ENCODE results near the gene FIG4.
"Not testable (repeated sequence)": the region's sequence is repeated elsewhere in the genome, so short reads cannot be mapped to it uniquely, and the experiment has no call there.

Gene FIG4

GRCh38 chr6:109864050-109864449, 173.0 kb downstream of the FIG4 start:
- DNase-seq: no peak

GRCh38 chr6:109865968-109866367, 174.9 kb downstream of the FIG4 start:
- DNase-seq: no peak

- DNase-seq: no peak
Measured at GRCh38 chr6:109867009-109867969, 176.2 kb downstream of the FIG4 start.

- DNase-seq: no peak
Measured at GRCh38 chr6:109867970-109868358, 176.9 kb downstream of the FIG4 start.

GRCh38 chr6:109869398-109870088, 178.4 kb downstream of the FIG4 start:
- not testable (repeated sequence) for DNase-seq

GRCh38 chr6:109870089-109870410, 179.0 kb downstream of the FIG4 start:
- no peak for DNase-seq

- no peak for DNase-seq
Measured at GRCh38 chr6:109872549-109872948, 181.5 kb downstream of the FIG4 start.

GRCh38 chr6:109872968-109873545, 182.0 kb downstream of the FIG4 start:
- DNase-seq: no peak

GRCh38 chr6:109874086-109874485, 183.0 kb downstream of the FIG4 start:
- DNase-seq: no peak

GRCh38 chr6:109874621-109875020, 183.5 kb downstream of the FIG4 start:
- no peak for DNase-seq
